Inflammatory macrophage treated with lipopolysaccharide for 4 hours (primary cell): ENCODE results near the gene FABP3.
A peak's percentile ranks its signal among the peaks of the same experiment; 100 is the strongest.

ENCODE experiments used
- DNase-seq: peaks from one replicate; pipeline ENCODE4 v3.0.0-alpha.2; 2020

The FABP3 gene

DNA sequence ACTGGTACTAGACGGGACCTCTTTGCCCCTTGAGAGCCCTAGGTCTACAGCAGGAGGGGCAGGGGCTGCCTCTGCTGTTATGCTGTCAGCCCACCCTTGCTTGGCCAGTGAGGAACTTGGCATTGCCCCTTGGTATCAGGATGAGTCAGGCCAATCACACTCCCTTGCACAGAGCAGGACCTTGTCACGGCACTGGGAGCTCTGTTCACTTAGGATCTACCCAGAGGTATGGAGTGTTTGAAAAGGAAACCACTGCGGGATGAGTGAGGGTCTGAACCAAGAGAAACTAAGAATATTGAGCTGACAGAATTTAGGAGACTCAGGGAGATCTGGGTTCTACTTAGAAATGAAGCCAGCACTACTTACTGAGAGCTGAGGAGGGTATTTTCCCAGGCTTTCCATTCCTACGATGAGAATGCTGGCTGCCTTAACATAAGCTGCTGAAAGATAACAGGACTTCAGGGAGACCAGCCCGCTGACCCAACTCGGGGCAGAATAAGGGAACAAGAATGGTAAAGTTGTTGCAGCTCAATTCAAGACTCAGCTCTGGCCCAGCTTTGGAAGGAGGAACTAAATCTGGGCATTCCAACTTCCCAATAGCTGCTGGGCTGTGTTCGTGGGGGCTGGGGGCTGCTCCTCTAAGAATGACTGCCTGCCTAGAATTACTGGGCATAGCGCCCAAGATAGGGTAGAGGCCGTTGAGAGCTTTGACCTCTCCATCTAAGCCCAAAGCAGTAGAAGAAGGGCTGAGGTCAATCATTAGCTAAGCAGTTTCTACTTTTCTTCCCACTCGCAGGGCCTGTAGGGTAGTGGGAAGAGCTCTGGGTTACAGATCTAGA, 1.5 kb downstream of the FABP3 start:
- peak; percentile 61 for DNase-seq

DNA sequence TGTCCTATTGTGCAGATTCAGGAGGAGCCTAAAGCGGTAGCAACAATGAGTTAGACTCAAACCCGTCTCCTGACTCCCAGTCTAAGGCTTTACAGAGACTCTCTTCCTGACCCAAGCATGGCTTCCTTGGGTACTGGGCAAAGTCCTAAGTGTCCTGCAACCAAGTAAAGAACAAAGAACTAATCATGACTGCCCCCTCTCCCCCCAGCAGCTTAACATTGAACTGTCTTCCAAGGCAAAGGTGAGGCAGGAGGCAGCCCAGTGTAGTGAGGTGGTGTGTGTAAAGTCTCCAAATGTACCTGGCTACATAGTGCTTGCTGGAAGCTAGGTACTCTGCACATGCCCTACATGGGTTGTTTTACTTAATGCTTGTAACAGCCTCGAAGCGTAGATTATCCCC, 2.3 kb downstream of the FABP3 start:
- DNase-seq: no peak

DNA sequence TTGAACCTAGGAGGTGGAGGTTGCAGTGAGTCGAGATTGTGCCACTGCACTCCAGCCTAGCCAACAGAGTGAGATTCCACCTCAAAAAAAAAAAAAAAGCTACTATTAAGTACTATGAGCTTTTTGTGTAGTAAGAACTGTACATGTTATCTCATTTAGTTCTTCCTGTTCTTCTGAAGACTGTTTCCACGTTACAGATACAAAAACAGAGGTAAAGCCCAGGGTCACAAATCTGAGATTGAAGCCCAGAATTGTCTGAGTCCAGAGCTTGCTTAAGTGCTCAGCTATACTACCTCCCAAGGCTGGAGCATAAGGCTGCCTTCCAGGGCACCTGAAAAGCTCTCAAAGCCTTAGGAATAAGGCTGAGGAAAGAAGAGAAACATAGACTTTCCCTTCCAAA, 2.9 kb downstream of the FABP3 start:
- DNase-seq: no peak

DNA sequence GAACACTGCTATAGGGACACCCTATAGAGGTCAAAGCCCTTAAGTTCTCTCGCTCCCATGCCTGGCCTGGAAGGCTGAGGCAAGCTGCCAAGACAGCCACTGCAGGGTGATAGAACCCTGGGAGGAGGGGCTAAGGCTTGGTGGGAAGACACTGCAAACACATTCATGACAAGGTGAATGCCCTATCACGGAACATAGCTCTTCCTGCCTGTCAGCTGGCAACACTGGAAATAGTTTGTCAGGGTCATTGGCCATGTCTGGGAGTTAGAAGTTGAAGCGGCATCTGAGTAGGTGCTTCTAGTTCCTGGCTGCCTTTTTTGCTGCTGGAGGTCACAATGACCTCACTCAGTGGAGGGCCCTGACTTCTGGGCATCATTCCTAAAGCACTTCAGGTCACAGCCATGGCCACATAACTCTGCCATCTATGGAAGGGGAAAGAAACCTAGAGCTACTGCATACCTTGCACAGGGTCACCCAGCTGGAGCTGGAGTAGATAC, 4.2 kb downstream of the FABP3 start:
- no peak for DNase-seq

DNA sequence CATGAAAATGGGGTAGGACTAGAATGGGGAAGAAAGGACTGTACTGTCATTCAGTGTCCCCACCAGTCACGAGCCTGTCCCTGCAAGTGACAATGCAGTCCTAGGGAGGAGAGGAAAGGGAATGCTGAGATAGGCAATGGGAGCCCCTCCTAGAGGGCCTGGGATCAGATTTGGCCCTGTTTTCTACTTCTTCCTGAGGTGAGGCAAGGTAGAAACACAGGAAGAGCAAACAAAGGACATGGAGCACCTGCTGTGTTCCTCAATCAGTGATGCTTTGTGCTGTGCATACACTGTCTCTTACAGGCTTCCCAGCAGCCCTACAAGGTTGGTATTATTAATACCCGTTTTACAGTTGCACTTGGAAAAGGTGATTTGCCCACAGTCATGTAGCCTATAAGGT, 6.1 kb downstream of the FABP3 start:
- peak; percentile 34 for DNase-seq

DNA sequence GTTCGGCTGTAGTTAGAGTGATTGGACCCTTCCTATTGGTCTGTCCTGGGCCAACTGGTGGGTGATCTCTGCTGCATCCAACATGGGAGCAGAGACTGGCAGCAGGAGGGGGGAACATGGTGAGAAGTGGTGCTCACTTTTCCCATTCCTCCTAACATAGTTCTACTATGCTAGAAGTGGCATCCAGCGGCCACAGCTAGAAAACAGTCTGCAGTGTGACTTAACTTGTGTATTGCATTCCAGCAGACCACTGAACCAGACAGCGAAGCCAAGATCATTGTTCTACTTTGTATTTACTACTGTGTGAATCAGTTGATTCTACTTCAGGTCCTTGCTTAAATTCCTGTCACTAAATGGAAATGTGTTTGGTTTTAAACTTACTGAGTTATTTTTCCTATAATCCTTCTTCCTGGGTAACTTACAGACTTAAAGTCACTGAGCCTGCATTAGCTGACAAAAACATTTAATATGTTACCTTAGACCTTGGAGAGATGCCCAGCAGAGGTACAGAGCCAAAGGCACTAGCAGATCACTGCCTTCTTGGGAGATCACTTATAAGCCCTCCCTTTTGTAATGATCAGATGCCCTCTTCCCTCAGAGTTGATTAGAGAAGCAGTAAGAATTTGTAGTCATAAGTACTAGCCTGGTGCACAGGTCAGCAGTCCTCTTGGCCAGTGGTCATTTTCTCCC, 8.2 kb downstream of the FABP3 start:
- no peak for DNase-seq

DNA sequence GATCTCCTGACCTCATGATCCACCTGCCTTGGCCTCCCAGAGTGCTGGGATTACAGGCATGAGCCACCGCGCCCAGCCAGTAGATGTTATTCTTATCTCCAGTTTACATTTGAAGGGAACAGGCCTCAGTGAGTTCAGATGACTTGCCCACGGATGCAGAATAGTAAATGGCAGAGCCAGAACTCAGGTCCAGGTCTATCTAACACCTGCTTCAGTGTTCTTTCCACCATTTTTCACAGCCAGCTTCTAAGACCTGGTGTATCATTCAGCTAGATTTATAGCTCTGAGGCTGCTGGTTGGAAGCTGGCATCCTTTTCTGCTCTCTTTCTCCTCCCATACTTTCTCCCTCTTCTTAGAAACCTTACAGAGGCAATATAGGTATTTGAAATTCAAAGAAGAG, 10.8 kb downstream of the FABP3 start:
- DNase-seq: no peak

DNA sequence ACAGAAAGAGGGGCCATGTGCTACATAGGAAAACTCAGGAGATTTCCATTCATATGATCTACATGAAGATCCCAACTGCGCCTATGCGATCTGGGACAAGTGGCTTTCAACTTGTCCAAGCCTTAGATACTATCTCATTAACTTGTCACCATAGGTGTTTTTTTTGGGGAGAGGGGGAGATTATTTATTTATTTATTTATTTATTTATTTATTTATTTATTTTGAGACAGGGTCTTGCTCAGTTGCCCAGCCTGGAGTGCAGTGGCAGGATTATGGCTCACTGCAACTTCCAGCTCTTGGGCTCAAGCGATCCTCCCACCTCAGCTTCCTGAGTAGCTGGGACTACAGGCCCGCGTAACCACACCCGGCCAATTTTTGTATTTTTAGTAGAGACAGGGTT, 11.3 kb downstream of the FABP3 start:
- no peak for DNase-seq

DNA sequence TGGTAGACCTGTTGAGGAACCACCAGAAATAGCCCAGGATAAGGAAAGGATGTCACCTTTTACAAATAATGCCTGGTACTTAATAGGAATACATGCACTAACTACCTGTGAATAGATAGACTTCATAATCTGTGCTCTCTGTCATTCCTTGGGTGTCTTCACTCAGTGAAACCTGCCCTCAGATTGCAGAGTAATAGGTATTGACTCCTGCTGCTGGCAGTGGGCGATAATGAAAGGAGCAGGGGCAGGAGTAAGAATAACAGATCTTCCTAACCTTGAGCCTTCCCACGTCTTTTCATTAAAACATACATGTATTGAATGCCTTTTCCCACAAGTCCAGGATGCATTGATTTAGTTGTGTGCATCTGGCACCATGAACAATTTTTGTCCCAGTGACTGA, 16.4 kb downstream of the FABP3 start:
- no peak for DNase-seq

DNA sequence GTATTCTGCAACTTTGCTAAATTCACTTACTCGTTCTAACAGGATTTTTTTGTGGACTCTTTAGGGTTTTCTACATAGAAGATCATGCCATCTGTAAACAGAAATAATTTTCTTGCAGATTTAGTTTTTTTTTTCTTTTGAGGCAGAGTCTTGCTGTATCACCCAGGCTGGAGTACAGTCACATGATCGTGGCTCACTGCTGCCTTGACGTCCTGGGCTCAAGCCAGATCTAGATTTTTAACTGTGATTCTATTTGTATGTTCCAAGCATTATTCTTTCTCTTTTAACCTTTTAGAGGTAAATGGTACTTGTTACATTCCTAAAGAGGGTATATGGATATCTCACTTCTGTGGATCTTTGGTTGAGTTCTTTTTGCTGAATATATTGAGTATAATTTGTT, 18.6 kb downstream of the FABP3 start:
- DNase-seq: no peak

DNA sequence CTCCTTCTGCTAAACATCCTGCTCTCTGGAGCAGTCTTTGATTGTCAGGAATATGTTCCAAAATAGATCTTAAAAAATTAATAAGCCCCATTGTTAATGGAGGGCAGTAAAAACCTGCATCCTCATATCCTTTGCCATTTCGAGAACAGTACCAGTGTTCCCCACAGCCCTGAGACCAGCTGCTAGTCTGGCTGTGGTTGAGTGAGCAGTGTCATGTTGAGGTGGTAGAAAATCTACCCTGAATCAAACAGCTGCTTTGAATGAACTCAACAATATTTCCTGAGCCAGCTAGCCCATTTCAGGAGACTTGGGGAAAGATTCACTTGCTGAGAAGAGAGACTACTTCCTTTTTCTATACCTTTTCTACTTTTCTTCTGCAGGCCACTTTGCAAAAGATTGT, 24.4 kb downstream of the FABP3 start:
- DNase-seq: no peak

DNA sequence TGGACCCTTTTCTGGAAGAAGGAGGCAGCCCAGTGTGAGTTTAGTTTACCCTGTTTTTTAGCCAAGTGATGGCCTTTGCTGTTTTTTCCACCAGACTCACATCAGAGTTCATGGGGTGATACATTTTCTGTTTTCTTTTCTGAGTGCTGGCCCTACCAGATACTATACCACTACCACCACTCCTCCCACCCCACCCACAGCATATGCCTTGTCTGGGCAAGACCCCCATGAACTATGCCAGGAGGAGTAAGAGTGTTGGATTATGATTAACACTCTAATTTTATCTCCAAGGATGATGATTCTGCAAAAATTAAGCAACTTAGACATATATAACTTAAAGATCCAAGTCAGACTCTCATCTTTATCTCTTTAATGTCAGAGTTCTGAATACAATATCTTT, 26.1 kb downstream of the FABP3 start:
- DNase-seq: no peak

DNA sequence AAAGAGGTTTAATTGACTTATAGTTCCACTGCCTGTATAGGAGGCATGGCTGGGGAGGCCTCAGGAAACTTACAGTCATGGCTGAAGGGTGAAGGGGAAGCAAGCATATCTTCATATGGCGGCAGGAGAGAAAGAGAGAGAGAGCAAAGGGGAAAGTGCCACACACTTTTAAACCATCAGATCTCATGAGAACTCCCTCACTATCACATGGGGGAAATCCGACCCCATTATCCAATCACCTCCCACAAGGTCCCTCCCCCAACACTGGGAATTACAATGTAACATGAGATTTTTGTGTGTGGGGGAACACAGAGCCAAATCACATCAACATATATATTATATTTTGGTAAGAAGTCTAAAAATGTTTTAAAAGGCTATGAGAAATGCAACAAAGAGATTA, 27.2 kb downstream of the FABP3 start:
- no peak for DNase-seq

DNA sequence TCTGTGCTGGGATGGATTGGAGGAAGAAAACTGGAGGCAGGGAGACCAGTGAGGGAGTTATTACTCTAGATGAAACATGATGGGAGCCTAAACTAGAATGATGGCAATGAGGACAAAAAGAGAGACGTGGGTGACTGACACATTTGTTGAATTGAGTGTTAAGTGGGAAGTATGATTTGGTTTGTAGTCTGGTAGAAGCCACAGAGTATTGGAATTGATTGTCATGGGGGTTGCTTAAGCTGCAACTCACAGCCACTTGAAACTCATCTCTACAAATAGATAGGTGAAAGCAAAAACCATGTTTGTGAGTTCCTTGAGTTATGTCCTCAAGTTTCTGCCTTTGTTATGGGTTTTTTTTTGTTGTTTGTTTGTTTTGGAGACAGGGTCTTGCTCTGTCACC, 28.4 kb downstream of the FABP3 start:
- DNase-seq: no peak

DNA sequence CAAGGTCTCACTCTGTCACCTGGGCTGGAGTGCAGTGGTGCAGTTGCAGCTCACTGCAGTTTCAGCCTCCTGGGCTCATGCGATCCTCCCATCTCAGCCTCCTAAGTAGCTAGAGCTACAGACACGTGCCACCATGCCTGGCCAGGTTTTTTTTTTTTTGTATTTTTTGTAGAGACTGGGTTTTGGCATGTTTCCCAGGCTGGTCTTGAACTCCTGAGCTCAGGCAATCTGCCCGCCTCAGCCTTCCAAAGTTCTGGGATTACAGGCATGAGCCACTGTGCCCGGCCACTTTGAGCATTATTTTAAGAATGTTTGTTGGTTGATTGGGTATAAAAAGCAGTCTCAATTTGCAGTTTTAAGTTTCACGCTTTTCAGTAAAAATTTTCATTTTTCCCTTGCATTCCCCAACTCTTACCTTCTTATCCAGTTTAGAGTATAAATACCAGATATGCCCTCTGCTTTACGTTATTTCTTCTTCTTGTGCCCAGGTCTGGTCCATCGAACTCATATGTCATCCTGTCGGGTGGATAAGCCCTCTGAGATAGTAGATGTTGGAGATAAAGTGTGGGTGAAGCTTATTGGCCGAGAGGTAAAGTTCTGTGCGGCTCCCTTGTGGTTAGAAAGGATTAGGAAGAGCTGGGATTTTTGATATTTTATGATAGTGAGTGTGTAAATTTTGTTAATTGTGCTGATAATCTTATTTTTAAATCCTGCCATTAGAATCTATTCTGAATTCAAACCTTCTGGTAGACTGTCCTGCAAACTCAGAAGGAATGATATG, 36.0 kb downstream of the FABP3 start:
- no peak for DNase-seq

DNA sequence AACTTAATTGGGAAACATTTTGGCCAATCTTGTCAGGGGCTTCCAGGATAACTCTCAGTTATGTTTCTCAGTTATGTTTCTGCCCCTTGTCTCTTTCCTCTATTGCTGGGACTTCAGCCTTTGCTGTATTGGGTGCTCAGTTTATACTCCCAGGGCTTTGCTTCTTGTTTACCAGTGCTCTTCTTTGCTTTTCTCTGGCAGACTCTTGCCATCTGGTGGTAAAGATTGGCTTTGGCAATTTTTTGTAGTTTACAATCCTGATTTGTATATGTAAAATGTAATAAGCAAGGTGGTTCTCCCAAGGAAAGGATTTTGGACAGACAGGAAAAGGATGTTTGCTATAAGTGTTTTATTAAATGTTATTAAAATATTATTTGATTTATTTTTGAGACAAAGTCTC, 37.9 kb downstream of the FABP3 start:
- peak; percentile 17 for DNase-seq

DNA sequence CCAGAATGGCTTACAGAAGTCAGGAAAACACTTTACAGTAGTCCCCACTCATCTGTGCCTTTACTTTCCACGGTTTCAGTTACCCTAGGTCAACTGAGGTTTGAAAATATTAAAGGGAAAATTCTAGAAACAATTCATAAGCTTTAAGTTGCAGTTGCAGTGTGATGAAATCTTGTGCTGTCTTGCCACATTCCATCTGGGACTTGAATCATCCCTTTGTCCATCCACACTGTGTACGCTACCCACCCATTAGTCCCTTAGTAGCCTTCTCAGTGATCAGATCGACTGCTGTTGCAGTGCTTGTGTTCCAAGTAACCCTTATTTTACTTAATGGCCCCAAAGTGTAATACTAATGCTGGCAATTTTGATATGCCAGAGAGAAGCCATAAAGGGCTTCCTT, 45.5 kb downstream of the FABP3 start:
- DNase-seq: peak; percentile 17

DNA sequence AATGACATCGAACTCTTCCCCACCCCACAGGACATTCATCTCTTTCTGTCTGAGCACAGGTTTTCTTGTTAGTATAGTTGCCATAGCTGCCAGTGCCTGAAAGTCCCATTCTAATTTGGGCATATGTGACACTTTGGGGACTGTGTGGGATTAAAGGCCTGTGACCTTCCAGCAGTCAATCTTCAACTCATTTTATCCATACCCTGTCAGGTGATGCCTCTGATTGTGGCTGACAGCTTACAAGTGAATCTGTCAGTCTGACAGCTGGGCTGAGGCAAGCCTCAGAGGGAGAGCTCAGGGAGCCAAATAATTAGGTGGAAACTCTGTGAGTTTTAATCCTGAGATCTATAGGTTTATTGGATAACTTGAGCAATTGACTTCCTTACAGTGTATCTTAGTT, 46.4 kb downstream of the FABP3 start:
- no peak for DNase-seq

DNA sequence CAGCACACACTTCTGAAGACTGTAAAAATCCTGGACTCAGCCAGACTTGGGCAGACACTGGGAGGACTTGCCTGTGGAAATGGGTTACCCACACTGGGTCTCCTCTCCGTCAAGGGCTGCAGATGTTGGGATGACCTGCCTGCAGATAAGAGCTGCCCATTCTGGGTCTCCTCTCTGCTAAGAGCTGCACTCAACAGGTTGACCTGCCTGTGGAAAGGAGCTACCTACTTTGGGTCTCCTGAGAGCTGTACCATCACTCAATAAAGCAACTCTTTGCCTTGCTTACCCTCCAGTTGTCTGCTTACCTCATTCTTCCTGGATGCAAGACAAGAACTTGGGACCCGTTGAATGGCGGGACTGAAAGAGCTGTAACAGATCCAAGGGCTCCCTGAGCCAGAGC, 47.9 kb downstream of the FABP3 start:
- no peak for DNase-seq

DNA sequence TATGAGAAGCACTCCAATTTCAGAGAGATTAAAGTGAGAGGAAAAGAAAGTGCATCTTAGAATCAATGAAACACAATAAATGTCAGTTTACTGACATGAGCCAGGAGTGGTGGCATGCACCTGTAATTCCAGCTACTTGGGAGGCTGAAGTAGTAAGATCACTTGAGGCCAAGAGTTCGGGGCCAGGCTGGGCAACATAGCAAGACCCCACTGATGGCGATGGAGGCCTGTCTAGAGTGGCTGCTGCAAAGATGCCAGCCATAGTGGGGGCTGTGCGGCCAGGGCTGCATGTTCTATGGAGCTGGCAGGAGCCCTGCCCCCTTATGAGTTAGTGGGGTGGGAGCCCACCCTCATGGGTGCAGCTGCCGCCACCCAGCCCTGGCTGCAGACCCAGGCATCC, 48.8 kb downstream of the FABP3 start:
- DNase-seq: no peak

DNA sequence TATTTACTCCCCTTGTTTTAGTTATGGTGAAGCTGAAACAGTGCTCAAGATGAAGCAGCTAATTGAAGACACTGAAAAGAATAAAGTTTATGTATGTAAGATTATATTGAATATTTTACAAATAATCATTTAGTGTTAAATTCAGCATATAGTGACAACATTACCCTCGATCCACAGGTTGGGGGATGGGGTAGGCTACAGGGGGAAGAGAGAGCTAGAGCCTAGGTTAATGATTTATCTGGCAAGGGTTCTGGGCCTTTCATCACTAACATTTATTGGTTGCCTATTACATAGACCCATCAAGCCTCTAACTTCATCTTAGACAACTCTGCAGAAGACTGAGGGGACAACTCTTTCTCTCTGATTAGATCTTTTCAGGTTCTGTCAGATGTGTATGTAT, 54.7 kb downstream of the FABP3 start:
- no peak for DNase-seq

DNA sequence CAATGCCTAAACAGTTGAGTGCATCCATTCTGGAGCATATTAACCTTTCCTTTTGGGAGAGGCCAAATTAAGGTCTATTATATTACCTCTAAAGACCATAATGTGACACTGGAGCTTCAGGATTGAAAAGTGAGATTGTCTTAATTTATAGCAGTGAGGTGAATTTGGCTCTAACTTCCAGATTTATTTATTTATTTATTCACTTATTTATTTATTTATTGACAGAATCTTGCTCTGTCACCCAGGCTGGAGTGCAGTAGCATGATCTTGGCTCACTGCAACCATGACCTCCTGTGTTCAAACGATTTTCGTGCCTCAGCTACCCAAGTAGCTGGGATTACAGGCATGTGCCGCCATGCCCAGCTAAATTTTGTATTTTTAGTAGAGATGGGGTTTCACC, 57.0 kb downstream of the FABP3 start:
- DNase-seq: no peak
